VCaP (cell line): ENCODE measurements around the gene FOXQ1.
"Not testable (repeated sequence)": the region's sequence is repeated elsewhere in the genome, so short reads cannot be mapped to it uniquely, and the experiment has no call there.

Experiments
- H3K27ac ChIP-seq: fragments of 450-650 bp; 2 replicates; pipeline ENCODE4 v1.5.1; 2017
- CTCF ChIP-seq: fragments of 450-650 bp; conservative IDR thresholded peaks from 2 replicates; pipeline ENCODE4 v1.5.1; 2017; ENCODE audit warnings: mild to moderate bottlenecking, moderate library complexity

The FOXQ1 gene

GRCh38 chr6:1349655-1350054 is 37.8 kb downstream of the FOXQ1 start:
- no peak overlapping the region for H3K27ac ChIP-seq
- TF ChIP-seq CTCF = no peak

GRCh38 chr6:1351381-1352008 is 39.6 kb downstream of the FOXQ1 start:
- no peak for TF ChIP-seq CTCF
- H3K27ac ChIP-seq = no peak overlapping the region

GRCh38 chr6:1355068-1355467 is 43.2 kb downstream of the FOXQ1 start:
- not testable (repeated sequence) for H3K27ac ChIP-seq

GRCh38 chr6:1361717-1362116 is 49.8 kb downstream of the FOXQ1 start:
- H3K27ac ChIP-seq = not testable (repeated sequence)

GRCh38 chr6:1362643-1363042 is 50.7 kb downstream of the FOXQ1 start:
- H3K27ac ChIP-seq = no peak overlapping the region
- TF ChIP-seq CTCF = no peak

- no peak for TF ChIP-seq CTCF
- H3K27ac ChIP-seq = no peak overlapping the region
These were observed 51.4 kb downstream of the FOXQ1 start for GRCh38 chr6:1363298-1363697.

- TF ChIP-seq CTCF = peak; percentile 42; the same call in 1 of the 2 replicates
- no peak overlapping the region for H3K27ac ChIP-seq
These were observed 52.1 kb downstream of the FOXQ1 start for GRCh38 chr6:1363729-1364572.
